NCI-H1436 treated with DMSO at 0.1 percent for 48 hours (cell line): Measurements from ENCODE around the gene HMGN3.
A peak's percentile ranks its signal among the peaks of the same experiment; 100 is the strongest.

ENCODE experiments used
- DNase-seq: peaks from one replicate; lab custom pipeline; 2025; lab: John Stamatoyannopoulos, UW

HMGN3 gene

GRCh38 chr6:79184641-79185040, 49.8 kb downstream of the HMGN3 start:
- DNase-seq: no peak

- DNase-seq: no peak
These were observed 50.4 kb downstream of the HMGN3 start for GRCh38 chr6:79184086-79184485.

- DNase-seq: peak; percentile 83
These were observed 54.4 kb downstream of the HMGN3 start for GRCh38 chr6:79180052-79180451.

- no peak for DNase-seq
These were observed 61.1 kb downstream of the HMGN3 start for GRCh38 chr6:79173378-79173777.

GRCh38 chr6:79170959-79171358, 63.5 kb downstream of the HMGN3 start:
- peak; percentile 82 for DNase-seq

- no peak for DNase-seq
These were observed 64.1 kb downstream of the HMGN3 start for GRCh38 chr6:79170431-79170830.

- no peak for DNase-seq
These were observed 65.8 kb downstream of the HMGN3 start for GRCh38 chr6:79168695-79168980.

- no peak for DNase-seq
These were observed 66.4 kb downstream of the HMGN3 start for GRCh38 chr6:79167931-79168694.

GRCh38 chr6:79159846-79160245, 74.6 kb downstream of the HMGN3 start:
- DNase-seq: no peak

GRCh38 chr6:79158856-79159516, 75.5 kb downstream of the HMGN3 start:
- DNase-seq: no peak

- DNase-seq: no peak
These were observed 76.4 kb downstream of the HMGN3 start for GRCh38 chr6:79157961-79158644.

GRCh38 chr6:79152269-79152737, 82.2 kb downstream of the HMGN3 start:
- DNase-seq: no peak
